IgD-negative memory B cell (primary cell): ENCODE data around the gene GALNT18. TPM values are rescaled to one million over a fixed set of nuclear protein-coding genes. Genes with fewer than 3 reads are reported as not detected.
A peak's percentile ranks its signal among the peaks of the same experiment; 100 is the strongest.

Experiments
- H3K27ac Mint-ChIP-seq, 3 donors: one replicate each; pipeline ENCODE4 v1.8.0; 2020 to 2022; ENCODE audit warnings: mild to moderate bottlenecking in 3 of 3, mixed read lengths in 3 of 3, moderate library complexity in 1 of 3
- H3K27me3 Mint-ChIP-seq: one replicate; pipeline ENCODE4 v1.8.0; 2021; ENCODE audit warnings: mixed read lengths
- H3K36me3 Mint-ChIP-seq: one replicate; pipeline ENCODE4 v1.8.0; 2020; ENCODE audit warnings: mild to moderate bottlenecking, mixed read lengths
- H3K4me1 Mint-ChIP-seq, 3 donors: one replicate each; pipeline ENCODE4 v1.8.0; 2020 to 2022; ENCODE audit warnings: mixed read lengths in 3 of 3, mild to moderate bottlenecking in 1 of 3
- H3K4me3 Mint-ChIP-seq, 4 donors: one replicate each; pipeline ENCODE4 v1.8.0; 2020 to 2022; ENCODE audit warnings: mild to moderate bottlenecking in 4 of 4, mixed read lengths in 4 of 4, moderate library complexity in 3 of 4
- H3K9me3 Mint-ChIP-seq, 3 donors: one replicate each; pipeline ENCODE4 v1.8.0; 2020 to 2021; ENCODE audit warnings: mixed read lengths in 3 of 3, mild to moderate bottlenecking in 1 of 3
- polyA plus RNA-seq: library from polyadenylated mRNA; unstranded; fragments of 300-500 nt; fragmentation: Illumina TruSeq; gene quantifications from one replicate; pipeline ENCODE4 v1.2.3, GENCODE V29; 2021

The GALNT18 gene
- polyA plus RNA-seq, 1 donor from 2014 or later: not detected

DNA sequence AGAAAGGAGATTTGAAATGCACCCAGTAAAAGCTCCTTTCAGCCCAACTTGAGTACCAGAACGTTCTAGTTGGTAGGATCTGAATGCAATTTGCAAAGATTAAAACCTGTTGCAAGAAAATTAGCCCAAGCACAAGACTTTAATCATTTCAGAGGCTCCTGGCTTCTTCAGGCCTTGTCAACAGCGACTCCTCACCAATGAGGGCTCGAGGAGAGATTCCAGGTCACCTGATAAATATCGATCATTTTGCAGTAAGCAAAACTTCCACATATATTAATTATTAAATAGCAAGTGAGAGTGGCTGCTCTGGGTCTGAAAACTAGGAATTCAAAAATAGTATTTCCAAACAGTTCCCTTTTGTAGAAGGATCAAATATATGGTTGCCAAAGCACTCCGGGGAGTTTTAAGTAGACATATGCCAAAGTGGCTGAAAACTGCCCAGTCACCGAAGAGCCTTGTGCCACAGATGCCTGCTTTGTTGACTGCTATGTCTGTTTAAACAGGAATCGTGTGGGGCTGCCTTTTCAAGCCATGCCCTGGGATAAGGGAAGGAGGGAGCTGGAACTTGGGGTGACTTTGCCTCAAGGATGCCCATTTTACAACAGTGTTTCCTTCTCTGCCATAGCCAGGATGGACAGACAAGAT is 332.7 kb downstream of the GALNT18 start:
- Mint-ChIP-seq H3K27me3 (peaks cover 6% of the 10 kb centered on the region), H3K4me1 (peaks cover 0 to 3% (median 0%) of the 10 kb centered on the region in 3 donors), H3K4me3 (no peak overlapping the region)

DNA sequence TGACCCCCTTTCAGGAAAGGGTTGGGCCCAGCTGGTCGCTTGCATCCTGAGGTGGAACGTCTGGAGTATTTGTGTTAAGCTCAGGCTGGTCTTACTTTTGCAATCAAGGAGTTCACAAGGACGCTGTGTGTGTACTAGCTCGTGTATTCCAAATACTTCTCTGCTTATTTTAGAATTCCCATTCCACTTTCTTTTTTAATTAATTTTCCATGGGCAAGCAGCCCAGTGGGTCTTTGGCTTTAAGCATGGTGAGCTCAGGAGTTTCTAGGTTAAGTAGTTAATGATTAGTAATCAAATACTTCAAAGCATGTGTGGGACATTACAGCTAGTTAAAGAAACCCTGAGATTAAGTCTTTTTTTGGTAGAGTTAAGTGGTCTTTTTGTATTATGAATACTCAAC is 337.3 kb downstream of the GALNT18 start:
- Mint-ChIP-seq H3K27me3 (peaks cover 4% of the 10 kb centered on the region), H3K36me3 (no peaks in the 10 kb centered on the region), H3K27ac (no peak overlapping the region), H3K4me3 (no peak overlapping the region), H3K4me1 (peaks cover 0 to 1% (median 0%) of the 10 kb centered on the region in 3 donors), H3K9me3 (no peaks in the 10 kb centered on the region)

More for the DNA sequence above, 332.7 kb downstream of the GALNT18 start:
- no peaks in the 10 kb centered on the region for H3K36me3 Mint-ChIP-seq
- H3K27ac Mint-ChIP-seq: no peak overlapping the region
- H3K9me3 Mint-ChIP-seq: no peaks in the 10 kb centered on the region

DNA sequence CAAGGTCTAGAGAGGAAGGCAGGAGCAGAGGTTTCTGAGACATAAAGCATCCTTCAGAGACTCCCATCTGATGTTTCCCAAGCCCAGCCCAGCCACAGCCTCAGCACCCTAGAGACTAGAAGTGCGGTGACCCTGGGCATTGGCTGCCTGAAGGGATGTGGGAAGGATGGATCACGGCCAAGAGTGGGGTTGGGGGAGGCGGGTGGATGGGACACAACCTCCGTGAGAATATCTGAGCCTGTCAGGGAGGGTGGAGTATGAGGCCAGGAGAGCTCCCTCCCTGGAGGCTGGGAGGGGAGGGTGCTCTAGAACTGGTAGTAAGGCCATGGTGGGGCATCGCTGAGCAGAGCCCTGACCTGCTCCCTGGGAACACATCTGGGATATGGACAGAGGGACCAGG is 340.2 kb downstream of the GALNT18 start:
- no peaks in the 10 kb centered on the region for H3K27me3 Mint-ChIP-seq

DNA sequence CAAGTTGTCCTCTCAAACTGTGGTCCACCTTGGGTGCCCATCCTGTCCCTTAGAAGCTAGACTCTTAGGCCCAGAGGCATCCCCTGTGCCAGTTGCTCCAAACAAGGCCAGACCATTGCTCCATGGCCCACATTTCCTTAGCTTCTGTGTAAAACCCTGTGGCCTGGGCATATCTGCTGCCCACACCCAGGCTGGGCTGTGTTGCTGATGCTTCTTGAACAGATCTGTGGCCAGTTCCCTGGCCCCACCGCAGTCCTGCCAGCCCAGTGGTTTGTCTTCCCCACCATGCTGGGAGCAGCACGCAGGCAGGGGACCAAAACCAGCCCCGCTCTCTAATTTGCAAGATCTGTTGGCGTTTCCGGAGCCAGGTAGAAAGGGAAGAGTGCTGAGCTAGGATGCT is 341.0 kb downstream of the GALNT18 start:
- Mint-ChIP-seq H3K36me3 (no peaks in the 10 kb centered on the region), H3K27me3 (no peaks in the 10 kb centered on the region), H3K4me3 (no peak overlapping the region), H3K27ac (no peak overlapping the region), H3K4me1 (peaks cover 0 to 2% (median 0%) of the 10 kb centered on the region in 3 donors), H3K9me3 (no peaks in the 10 kb centered on the region)

More for the DNA sequence above, 340.2 kb downstream of the GALNT18 start:
- Mint-ChIP-seq H3K4me3 (no peak overlapping the region), H3K4me1 (peaks cover 0 to 1% (median 0%) of the 10 kb centered on the region in 3 donors), H3K36me3 (no peaks in the 10 kb centered on the region), H3K9me3 (no peaks in the 10 kb centered on the region), H3K27ac (no peak overlapping the region)

DNA sequence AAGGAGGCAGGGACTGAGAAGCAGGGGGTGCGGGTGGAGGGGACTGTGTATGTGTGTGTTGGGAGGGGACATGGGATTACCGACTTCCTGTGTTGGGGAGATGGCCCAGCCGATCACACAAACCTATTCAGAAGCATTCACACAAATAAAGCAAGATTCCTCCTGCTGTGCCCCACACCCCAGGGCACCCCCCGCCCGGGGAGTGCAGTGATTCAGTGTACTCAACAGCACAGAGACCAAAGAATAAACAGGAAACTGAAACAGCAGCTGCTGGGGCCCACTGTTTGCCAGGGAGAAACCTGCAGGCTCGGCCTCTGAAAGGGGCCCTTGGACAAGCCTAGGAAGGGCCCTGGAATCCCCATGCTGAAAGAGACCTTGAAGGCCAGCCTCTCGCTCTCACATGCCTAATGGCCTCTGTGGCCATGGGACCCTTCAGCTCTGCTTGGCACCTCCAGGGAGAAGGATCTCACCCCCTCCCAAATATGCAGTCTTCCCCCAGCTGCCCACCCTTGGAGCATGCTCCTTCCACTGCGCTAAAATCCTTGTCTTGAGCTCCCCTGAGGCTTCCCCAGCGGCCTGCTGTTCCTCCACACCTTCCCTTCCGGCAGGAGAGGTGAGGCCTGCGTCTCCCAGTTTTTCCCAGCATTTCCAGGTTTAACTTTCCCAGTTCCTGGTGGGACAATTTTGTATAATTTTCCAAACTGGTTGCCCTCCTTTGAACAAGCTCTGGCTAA is 341.7 kb downstream of the GALNT18 start:
- H3K4me1 Mint-ChIP-seq: peaks cover 0 to 2% (median 0%) of the 10 kb centered on the region in 3 donors
- H3K9me3 Mint-ChIP-seq: peaks cover 0 to 3% (median 0%) of the 10 kb centered on the region in 3 donors
- H3K4me3 Mint-ChIP-seq: peak overlapping the region in 1 of 4 donors; percentile 67
- H3K36me3 Mint-ChIP-seq: no peaks in the 10 kb centered on the region
- no peak overlapping the region for H3K27ac Mint-ChIP-seq
- H3K27me3 Mint-ChIP-seq: no peaks in the 10 kb centered on the region

DNA sequence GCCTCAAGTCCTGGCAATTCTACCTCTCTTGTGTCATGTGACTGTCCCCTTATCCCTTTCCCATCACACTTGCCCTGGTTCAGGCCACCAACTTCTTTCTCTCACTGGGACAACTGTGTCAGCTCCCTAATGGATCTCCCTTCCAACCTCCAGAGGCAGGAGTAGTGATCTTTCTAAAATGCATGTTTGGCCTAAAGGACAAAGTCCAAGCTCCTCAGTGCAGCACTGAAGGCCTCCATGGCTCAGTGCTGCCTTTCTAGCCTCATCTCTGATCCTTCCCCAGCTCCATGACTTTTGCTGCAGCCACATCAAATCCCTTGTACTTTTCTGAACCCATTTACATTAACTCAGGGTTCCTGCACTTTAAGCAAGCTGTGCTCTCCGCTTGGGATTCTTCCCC is 349.6 kb downstream of the GALNT18 start:
- H3K4me1 Mint-ChIP-seq: peaks cover 0 to 6% (median 3%) of the 10 kb centered on the region in 3 donors
- no peak overlapping the region for H3K27ac Mint-ChIP-seq
- H3K9me3 Mint-ChIP-seq: peaks cover 0 to 7% (median 0%) of the 10 kb centered on the region in 3 donors
- no peak overlapping the region for H3K4me3 Mint-ChIP-seq
- H3K36me3 Mint-ChIP-seq: no peaks in the 10 kb centered on the region
- H3K27me3 Mint-ChIP-seq: no peaks in the 10 kb centered on the region

DNA sequence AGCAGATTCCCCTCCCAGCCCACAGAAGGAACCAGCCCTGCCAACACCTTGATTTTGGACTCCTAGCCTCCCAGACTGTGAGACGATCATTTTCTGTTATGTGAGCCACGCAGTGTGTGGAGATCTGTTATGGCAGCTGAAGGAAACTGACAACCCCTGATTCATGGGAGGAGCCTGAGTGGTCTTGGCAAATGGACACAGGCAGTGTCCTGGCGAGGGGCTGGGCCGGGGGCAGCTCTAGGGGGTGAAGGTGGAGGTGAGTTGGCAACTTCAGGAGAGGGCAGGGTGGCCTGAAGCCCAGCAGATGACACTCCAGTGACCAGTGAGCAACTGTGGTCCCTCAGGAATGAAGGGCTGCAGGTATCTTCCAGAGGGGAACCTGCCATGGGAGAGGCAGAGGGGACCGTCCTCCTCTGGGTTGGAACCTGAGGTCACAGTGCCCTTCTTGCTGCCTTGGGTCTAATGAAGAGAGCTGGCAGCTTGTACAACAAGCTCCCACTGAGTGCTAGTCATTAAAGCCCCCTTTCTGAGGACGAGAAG is 351.5 kb downstream of the GALNT18 start:
- H3K4me3 Mint-ChIP-seq: no peak overlapping the region
- peaks cover 0 to 7% (median 7%) of the 10 kb centered on the region in 3 donors for H3K4me1 Mint-ChIP-seq
- no peaks in the 10 kb centered on the region for H3K36me3 Mint-ChIP-seq
- peak overlapping the region in 1 of 3 donors; percentile 60 for H3K27ac Mint-ChIP-seq
- peaks cover 0 to 5% (median 0%) of the 10 kb centered on the region in 3 donors for H3K9me3 Mint-ChIP-seq
- no peaks in the 10 kb centered on the region for H3K27me3 Mint-ChIP-seq

DNA sequence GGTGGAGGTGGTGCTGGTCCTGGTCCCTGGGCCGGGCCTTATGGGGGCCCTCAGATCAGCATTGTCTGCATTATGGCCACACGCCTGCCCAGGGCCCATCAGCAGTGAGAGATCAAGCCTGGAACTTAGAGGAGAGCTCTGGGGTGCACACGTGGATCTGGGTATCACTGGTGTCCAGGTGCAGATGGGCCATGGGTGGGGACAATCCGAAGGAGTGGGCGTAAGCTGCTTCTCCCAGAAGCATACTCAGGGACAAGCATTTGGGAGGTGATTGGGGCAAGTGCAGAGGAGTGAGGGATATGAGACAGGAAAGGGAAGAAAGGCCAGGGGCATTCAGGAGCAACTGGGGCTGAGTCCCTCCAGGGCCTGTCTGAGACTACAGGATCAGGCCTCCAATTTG is 353.1 kb downstream of the GALNT18 start:
- H3K9me3 Mint-ChIP-seq: no peaks in the 10 kb centered on the region
- no peaks in the 10 kb centered on the region for H3K27me3 Mint-ChIP-seq
- H3K4me1 Mint-ChIP-seq: peaks cover 0 to 14% (median 13%) of the 10 kb centered on the region in 3 donors
- no peak overlapping the region for H3K4me3 Mint-ChIP-seq
- no peaks in the 10 kb centered on the region for H3K36me3 Mint-ChIP-seq
- no peak overlapping the region for H3K27ac Mint-ChIP-seq

DNA sequence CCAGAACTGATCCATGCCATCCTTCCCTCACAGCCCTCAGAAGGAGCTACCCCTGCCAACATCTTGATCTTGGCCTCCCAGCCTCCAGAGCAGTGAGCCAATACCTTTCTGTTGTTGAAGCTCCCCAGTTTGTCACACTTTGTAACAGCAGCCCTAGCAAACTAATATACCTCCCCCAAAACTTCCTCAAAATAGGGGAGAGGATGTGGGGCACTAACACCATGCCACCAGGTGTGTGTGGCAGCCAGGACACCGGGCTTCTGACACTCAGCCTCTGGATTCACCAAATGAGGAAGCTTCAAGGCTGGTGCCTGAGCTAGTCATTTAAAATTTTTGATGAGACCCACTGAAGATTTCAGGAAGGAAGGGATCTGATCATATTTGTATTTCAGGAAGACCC is 353.7 kb downstream of the GALNT18 start:
- Mint-ChIP-seq H3K9me3 (no peaks in the 10 kb centered on the region), H3K36me3 (no peaks in the 10 kb centered on the region), H3K27me3 (no peaks in the 10 kb centered on the region), H3K27ac (no peak overlapping the region), H3K4me3 (peak overlapping the region in 1 of 4 donors; percentile 25), H3K4me1 (peaks cover 0 to 20% (median 19%) of the 10 kb centered on the region in 3 donors)

DNA sequence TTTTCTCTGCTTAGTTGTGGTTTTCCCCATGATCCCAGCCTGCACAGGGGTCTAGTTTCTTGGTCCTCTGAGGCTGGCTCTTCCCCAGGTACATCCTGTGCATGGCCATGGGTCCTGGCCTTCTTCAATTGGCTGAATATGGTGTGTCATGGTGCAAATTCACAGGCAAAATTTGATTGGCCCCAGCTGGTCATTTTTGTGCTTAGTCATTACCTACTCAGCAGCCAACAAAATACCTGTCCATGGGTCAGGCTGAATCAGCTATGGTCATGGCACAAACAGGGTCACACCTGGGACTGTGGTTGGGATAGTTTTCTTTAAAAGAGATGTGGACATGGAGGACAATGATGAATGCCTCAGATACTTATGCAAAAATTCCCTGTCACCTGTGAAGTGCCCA is 354.5 kb downstream of the GALNT18 start:
- no peaks in the 10 kb centered on the region for H3K9me3 Mint-ChIP-seq

DNA sequence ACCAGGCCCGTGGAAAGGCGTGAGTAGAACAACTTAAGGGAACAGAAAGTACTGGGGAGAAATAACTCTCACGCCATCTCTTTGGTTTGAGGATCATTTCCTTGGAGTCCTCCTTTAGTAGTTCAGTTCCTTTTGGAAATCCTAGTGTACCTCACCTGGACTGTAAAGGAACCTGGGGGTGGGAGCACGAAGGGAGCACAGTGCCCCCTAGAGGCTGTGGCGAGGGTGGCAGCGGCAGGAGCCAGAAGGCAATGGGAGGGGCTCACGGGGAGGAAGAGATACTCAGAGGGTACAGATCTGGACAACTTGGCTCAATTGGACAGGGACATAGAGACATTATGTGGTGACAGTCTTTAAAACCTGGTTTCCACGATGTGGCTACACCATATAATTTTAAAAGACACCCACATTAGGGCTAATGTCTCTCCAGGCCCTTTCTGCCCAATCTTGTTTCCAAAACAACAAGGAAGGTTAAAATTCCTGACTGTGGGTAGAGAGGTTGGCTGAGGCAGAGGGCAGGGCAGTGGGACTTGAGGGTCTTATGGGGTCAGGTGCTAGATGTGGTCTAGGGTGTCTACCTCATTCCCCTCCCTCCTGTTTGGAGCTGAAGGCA is 355.7 kb downstream of the GALNT18 start:
- H3K4me3 Mint-ChIP-seq: no peak overlapping the region
- H3K27me3 Mint-ChIP-seq: no peaks in the 10 kb centered on the region
- peak overlapping the region in 2 of 3 donors; percentile 9 to 39 for H3K27ac Mint-ChIP-seq
- H3K9me3 Mint-ChIP-seq: no peaks in the 10 kb centered on the region
- H3K36me3 Mint-ChIP-seq: no peaks in the 10 kb centered on the region
- H3K4me1 Mint-ChIP-seq: peaks cover 15 to 37% (median 36%) of the 10 kb centered on the region in 3 donors

More for the DNA sequence above, 354.5 kb downstream of the GALNT18 start:
- no peaks in the 10 kb centered on the region for H3K27me3 Mint-ChIP-seq
- H3K4me3 Mint-ChIP-seq: no peak overlapping the region
- H3K36me3 Mint-ChIP-seq: no peaks in the 10 kb centered on the region
- peaks cover 7 to 26% (median 25%) of the 10 kb centered on the region in 3 donors for H3K4me1 Mint-ChIP-seq
- H3K27ac Mint-ChIP-seq: no peak overlapping the region

DNA sequence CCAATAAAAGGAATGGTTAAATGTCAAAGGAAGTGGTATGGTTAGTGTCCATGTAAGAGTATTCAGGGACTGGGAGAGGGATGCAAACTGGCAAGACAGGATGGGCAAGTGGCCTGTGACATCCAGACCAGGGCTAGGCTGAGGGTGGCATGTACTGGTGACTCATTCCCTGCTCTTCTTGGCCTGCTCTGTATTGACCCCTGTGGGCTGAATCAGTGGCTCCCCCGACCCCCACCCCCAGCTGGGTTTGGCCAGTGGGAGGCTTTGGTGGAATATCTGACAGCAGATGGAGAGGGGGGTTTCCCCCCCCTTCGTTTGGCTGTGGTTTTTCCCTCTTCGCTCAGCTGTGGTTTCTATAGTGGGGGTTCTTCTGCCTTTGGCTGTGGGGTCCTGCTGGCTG is 356.5 kb downstream of the GALNT18 start:
- Mint-ChIP-seq H3K36me3 (no peaks in the 10 kb centered on the region), H3K4me3 (no peak overlapping the region), H3K27me3 (no peaks in the 10 kb centered on the region), H3K27ac (no peak overlapping the region), H3K4me1 (peaks cover 15 to 44% (median 41%) of the 10 kb centered on the region in 3 donors), H3K9me3 (no peaks in the 10 kb centered on the region)

DNA sequence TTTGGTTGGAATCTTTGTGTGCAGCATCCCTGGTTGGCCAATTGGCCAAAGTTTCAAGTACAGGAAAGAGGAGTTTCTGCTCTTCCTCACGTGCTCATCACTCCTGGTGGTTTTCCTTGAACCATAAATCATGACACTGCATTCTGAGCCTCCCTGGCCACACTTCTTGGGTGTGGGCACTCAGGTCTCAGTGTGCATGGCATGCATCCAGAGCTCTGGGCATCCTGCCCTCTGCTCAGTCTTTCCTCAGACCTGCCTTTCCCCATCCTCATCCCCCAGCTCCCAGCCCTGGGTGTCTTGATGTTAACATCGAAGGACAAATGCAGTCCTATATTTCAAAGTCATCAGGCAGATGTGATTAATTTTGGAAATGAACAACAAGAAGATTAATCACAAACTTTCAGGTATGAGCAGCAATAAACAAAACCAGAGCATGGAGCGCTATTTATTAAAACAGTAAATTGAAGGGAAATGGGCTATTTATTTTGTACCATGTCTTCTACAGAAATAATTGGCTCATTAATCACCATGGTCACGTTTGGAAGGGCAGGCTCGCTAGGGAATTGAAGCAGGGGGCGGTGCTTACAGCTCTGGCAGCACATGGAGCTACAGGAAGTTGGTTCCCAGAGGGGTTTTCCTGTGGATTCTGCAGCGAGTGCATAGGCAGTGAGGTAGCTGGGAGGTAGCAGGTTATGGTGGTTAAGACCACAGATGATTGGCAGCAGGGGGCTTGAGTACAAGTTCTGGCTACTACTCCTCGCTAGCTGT is 358.4 kb downstream of the GALNT18 start:
- no peaks in the 10 kb centered on the region for H3K9me3 Mint-ChIP-seq
- H3K27ac Mint-ChIP-seq: no peak overlapping the region
- peaks cover 15 to 47% (median 41%) of the 10 kb centered on the region in 3 donors for H3K4me1 Mint-ChIP-seq
- peaks cover 2% of the 10 kb centered on the region for H3K36me3 Mint-ChIP-seq
- H3K27me3 Mint-ChIP-seq: no peaks in the 10 kb centered on the region
- peak overlapping the region in 2 of 4 donors; percentile 45 to 50 for H3K4me3 Mint-ChIP-seq

DNA sequence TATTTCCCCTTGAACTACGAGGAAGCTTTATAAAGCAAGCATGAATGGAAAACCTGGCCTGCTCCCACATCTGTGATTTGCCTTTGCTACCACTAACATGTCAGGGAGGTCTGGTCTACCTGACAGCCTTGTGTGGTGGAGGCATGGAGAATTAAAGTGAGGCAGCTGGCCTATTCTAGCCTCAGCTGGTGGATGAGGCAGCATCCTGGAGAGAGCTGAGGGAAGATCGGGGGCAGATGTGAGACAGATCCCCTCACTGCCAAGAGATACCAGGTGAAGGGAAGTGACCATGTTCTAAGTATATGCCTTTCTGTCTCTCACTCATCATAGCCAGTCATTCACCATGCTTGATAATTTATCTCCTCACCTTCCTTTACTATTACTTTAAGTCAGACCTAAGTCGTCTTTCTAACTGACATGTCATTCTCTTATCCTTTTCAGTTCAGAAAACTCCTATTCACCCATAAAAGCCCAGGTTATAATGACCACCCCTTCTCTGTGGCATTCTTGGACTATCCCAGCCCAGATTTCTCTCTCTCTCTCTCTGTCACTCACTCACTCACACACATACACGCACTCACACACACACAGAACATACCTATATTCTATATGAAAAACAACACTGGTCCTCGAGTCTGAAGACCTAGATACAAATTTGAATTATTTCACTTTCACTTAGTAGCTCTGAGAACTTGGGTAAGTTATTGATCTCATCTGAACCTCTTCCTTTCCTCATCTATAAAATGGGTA is 359.5 kb downstream of the GALNT18 start:
- no peaks in the 10 kb centered on the region for H3K9me3 Mint-ChIP-seq
- peak overlapping the region in 1 of 3 donors; percentile 1 for H3K27ac Mint-ChIP-seq
- H3K4me1 Mint-ChIP-seq: peaks cover 15 to 43% (median 39%) of the 10 kb centered on the region in 3 donors
- H3K36me3 Mint-ChIP-seq: peaks cover 2% of the 10 kb centered on the region
- no peaks in the 10 kb centered on the region for H3K27me3 Mint-ChIP-seq
- H3K4me3 Mint-ChIP-seq: peak overlapping the region in 3 of 4 donors; percentile 1 to 94 (median 13)
